ENCODE results near the gene STT3A.

- TF ChIP-seq EZH2 (IDR thresholded peaks at IDR 0.05; ENCODE audit: low read depth) (no peak), CTCF (conservative IDR thresholded peaks at IDR 0.05) (no peak)
These were observed 9.2 kb upstream of the STT3A start for GRCh38 chr11:125583496-125583895.
